Stimulated activated naive CD4-positive, alpha-beta T cell treated with Interleukin-2 at 50 U/mL for 16 hours (primary cell): Measurements from ENCODE around the gene MCC.

Experiments used
- DNase-seq: peaks from one replicate; lab custom pipeline; 2025; lab: John Stamatoyannopoulos, UW

The MCC gene

DNA sequence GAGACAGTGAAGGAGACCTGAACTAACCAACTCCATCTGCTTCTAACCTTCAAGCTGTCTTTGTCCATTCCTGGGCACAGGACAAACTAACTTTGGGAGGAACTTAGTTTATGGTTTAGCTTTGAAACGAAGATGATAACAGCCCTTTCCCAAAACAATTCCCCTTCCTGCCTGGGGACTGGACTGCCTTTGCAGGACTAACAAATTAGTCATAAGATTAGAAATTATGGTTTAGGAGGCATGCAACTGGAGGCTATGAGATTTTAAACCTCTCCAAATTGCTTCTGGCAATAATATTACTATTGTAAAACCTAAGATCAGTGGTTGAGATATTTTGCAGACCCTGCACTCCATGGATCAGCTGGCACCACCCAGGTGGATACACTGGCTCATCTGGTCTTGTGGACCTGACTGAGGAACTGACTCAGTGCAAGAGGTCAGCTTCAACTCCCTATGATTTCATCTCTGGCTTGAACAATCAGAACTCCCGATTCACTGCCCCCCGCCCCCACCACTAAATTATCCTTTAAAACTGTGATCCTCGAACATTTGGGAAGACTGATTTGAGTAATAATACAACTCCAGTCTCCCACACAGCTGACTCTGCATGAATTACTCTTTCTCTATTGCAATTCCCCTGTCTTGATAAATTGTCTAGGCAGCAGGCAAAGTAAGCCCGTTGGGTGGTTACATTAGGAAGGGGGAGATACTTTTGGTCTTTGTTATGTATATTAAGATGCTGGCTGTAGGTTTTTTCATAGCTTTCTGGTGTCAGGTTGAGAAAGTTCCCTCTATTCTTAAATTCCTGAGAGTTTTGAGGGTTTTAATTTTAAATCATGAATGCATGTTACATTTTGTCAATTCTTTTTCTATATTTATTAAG, 266.7 kb downstream of the MCC start:
- no peak for DNase-seq

DNA sequence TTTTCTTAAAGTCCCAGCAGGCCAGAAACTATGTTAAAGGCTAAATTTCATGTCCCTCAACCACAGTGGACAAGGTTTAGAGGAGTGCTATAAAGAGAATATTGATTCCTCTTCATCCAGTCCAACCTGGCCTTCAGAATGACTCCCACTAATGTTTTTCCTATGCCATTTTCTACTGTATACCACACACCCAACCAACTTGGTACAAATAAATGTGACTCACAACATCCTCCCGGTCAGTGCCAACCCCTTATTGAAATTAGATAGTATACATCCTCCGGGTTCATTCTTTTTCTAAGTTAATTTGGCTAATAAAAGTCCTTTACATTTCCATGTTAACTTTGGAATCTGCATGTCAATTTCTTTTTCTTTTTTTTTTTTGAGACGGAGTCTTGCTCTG, 268.6 kb downstream of the MCC start:
- DNase-seq = no peak

DNA sequence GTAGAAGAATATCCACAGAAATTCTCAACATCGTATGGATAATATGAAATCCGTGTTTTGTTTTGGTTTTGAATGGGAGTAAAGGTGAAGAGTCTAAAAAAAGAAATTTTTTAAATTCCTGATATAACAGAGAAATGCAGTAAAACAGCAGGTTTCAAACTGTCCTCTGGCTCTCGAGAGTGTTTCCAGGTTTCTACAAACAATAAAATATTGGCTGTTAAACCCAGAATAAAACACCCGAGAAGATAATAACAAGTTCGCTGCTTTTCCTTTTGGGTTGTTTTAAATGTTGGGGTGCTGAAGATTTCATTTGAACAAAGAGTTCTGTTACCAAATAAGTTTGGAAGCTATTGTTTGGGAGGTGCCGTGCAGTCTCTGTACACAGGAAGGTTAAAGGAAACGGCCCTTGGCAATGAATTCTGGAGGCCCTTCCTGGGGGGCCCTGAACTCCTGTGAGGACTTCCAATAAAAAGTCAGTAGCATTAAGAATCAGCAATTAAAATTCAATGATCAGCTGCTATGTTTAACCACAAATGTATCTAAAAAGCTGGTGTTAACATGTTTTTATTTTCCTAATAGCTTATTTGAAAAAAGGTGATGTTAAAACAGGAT, 269.2 kb downstream of the MCC start:
- no peak for DNase-seq

DNA sequence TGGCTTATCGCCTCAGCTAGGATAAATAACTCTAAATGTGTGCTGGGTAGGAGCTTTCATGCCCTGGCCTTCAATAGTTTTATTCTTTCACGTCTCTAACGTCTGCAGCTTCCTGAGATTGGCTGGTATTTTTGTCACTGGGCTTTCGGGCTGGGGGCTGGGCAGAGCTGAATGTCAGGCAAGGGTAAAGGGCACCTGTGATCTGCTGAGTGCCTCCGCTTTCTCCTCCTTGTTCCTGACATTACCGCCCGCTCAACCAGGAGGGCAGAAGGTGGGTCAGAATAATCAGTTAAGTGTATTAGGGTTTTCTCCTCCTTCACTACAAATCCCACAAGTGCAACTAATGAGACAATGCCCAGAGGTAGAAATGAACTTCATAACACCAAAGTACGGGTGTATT, 270.1 kb downstream of the MCC start:
- DNase-seq = no peak

DNA sequence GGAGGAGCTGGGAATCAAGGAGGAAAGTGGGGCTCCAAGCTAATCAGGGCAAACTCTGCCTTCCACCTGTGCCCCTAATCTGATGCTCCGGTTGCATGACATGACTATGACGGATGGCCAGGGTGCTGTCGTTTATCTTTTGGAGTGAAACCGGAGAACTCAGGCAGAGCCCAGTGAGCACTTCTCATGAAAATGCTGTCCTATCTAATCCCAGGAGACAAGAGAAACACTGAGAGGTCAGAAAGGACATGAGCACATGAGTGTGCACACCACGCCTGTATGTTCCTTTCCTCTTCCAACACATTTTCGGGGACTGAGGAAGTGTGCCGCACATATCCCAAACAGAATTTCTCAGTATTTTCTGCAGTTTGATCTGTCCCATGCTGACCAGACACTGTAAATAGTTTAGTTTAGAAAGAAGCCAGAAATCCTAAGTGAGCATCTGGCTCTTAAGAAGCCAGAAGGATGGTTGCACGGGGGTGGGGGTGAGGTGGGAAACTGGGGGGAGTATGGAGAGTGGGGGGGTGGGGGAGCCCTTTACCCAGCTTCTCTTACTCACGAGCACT, 270.6 kb downstream of the MCC start:
- no peak for DNase-seq

DNA sequence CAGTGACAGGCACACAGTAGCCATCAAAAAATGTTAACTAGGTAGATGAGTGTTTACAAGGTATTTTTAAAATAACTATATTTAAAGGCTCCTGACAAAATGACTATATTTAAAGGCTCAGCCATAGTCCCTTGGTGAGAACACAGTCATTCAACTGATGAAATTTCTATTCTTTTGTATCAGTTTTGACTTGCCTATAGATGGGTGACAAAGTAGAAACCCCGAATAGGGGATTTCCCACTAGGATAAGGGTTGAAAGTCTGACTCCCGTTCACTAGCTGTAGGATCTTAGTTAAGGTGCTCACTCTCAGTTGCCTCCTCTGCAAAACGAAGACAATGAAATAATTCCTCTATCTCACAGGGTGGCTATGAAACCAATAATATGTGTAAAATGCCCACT, 271.7 kb downstream of the MCC start:
- DNase-seq = no peak

DNA sequence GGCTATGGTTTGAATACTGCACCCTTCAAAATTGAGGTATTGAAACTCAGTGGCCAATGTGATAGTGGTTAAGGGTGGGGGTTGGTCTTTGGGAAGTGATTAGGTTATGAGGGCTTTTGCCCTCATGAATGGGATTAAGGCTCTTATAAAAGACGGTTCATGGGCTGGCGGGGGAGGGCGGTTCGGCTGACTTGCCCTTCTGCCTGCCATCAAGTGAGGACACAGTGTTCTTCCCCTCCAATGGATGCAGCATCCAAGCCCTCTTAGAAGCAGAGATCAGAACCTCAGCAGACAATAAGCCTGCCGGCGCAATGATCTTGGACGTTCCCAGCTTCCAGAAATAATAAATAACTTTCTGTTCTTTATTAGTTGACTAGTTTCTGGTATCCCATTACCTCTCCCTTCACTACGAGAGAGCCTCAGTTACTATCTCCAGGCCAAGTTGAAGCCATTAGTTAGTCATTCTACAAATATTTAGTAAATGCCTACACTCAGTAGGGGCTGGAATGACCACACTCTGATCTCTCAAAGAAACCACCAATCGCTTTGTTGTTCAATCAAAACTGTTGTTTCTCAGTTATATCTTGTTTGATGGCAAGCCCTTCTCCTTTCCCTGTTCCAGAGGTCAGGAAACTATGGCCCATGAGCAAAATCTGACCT, 272.7 kb downstream of the MCC start:
- DNase-seq = no peak

DNA sequence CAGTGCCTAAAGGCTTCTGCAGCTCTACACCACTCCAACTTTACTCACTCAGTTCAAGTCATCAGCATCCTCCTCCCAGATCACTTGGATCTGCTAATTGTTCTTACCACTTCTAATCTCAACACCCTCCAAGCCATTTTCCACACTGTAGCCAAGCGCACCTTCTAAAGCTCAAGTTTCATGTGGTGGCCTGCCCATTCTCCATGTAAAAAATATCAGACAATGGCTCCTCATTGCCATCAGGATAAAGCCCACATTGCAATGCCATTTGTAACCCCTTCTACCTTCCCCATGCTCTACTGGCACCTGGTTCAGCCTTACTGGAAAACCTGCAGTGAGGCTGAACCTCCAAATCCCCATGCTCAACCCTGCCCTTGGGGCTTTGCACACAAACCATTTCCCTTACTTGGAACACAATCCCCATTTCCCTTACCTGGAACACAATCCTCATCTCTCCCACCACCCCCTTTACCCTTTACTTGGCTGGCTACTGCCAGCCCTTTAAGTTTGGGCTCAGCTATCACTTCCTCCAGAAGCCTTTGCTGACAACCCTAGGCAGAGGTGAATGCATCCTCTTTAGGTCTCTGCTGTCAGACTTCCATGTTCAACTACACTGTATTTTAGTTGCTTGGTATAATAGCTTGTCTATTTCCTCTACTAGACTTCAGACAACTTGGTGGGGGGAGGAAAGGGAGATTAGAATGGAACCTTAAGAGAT, 273.5 kb downstream of the MCC start:
- no peak for DNase-seq

DNA sequence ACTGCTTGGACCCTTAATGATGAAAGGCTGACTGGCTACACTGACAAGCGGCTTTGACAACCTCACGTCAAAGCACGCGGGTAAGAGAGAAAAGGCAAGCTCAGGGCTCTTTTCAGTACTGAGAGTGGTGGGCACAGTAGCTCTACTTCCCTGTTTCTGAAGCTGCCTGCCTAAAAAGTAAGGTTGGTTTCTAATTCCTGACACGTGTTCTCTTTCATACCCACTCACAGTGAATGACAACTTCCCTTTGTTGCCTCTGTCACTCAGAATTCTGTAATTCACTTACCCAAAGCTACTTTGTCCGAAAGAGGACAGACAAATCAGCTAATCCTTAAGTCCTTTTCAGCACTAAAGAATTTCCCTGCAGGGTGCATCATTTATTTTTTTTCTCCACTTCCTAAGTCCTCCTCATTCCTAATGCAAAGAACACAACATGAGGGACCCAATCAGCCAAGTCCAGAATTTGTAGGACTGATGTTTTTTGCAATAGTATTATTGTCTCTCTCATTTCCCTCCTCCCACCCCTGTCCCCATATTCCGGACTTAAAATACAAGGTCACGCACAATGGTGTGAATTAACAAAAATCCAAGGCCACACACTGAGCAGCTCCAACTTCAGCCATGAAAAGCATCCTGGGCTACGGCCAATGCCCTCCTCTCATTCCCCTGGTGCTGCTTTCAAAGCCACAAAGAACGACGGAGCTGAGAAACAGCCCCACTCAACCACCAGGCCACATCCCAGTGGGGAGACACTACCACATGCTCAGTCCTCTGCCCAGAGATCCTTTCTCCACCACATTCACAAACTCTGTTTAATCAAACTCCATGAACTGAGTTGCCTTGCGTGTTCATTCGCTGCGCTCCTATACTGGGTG, 274.5 kb downstream of the MCC start:
- no peak for DNase-seq

DNA sequence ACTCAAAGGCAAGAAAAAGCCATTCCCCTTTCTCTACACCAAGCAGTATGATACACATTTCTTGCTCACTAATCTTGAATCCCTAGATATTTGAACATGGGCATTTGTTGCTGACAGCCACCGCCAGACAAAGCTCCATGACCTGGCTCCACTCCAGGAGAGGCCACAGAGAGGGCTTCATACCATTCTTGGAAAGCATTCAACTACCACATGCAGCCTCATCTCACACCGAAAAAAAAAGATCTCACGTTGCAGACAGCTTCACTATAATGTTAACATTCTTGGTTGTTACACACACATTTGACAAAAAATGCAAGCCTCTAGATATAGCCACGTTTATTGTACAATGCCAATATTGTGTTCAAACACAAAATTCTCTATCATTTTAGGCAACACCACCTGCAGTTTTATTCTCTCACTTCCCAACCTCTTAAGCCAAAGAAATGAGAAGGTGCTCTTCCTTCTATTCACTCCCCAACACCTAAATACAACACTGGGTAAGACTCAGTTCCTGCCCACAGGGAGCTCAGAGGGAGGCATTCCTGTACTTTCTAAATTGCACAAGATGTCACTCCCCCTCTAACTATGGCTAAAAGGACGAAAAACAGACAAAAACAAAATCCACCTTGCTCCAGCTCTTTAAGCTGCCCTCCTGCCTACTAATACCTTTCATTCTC, 275.9 kb downstream of the MCC start:
- DNase-seq = no peak

DNA sequence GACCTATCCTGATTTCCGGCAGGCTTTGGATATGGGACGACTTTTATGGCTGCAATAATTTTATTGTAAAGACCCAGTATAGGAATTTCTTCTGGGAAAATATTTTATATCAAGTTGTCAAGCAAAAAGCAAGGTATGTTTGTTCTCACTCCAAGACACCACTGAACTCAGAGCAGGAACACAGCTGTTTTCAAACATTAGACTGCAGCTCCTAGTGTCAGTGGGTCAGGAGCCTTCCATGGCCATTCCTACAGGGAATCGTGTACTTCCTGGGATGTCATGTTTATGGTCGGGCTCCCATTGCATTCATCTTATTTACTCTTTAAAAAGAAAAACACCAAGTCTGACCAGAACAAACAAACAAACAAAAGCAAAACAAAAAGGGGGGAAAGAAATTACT, 278.8 kb downstream of the MCC start:
- no peak for DNase-seq

DNA sequence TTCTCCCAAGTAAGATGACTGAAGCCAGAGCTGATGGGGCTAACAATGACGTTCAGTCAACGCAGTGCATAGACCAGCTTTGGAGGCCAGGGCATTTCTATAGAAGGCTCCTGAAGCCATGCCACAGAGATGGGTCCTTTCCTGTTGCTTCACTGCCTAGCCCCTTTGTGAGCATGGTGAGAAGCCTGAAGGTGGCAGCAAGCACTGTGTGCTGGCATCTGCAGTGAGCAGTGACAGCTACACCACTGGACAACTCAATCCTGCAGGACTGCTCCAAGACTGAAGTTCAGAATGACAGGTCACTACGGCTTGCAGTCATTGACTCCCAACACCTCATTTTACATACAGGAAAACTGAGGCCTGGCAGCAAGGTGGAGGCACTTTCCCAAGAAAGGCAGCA, 282.4 kb downstream of the MCC start:
- DNase-seq = no peak

DNA sequence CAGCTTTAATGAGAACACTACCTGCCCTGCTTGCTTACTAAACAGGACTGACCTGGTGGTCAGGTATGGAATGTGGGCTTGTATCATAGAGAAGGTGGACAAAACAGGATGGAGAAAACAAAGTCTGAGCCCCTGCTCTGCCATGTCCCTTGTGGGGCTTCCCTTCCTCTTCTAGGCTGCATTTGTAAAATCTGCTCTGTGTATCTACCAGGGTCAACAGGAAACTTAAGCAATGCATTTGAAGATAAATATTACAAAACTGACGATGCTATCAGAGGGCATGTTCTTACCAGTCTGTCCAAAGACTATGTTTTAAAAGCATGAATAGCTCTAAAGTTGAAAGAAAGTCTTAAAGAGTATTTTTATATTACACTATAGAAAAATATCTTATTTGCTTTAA, 282.9 kb downstream of the MCC start:
- DNase-seq = no peak

DNA sequence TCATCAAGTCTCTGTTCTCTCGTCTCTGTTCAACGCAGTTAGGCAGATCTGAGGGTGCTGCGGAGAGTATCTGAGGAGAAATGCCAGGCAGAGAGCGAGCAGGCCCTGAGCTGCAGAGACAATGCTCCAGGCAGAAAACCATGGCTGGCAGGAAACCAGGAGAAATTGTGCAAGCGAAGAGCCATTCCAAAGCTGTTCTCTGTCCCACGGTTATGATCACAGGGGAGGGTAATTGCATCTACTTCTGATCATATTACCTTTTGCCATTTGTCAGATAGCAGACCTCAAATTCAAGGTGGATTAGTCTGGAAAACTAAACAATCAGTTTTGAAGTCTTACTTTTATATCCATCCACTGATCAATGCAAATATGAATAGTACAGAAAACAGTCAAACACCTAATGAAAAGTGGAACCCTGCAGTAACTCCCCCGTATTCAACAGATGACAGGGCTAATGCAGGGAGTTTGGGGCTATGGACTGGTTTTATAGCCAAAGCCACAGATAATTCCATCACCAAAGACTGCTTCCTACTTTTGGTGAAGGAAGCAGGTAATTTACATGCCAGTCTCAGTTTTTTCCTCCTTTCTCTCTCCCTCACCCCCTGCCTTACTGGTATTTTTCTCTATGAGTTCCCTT, 283.6 kb downstream of the MCC start:
- DNase-seq = no peak

DNA sequence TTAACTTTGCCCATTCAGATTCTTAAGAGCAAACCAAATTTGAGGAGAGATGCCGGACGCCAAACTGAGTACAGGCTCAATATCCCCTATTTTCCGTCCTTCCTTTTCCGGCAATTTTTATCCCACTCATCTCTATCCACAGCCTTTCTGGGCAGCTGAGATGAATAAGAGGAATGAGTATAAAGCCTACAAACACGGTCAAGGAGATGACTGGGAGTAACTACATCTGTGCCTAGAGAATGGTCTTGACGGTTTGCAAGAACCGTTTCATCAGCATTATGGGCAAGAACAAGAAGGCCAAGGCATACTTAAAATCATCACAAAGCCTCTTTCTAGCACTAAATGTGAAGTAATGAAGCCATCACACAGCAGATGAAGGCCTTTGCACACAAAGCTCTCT, 284.3 kb downstream of the MCC start:
- DNase-seq = no peak

DNA sequence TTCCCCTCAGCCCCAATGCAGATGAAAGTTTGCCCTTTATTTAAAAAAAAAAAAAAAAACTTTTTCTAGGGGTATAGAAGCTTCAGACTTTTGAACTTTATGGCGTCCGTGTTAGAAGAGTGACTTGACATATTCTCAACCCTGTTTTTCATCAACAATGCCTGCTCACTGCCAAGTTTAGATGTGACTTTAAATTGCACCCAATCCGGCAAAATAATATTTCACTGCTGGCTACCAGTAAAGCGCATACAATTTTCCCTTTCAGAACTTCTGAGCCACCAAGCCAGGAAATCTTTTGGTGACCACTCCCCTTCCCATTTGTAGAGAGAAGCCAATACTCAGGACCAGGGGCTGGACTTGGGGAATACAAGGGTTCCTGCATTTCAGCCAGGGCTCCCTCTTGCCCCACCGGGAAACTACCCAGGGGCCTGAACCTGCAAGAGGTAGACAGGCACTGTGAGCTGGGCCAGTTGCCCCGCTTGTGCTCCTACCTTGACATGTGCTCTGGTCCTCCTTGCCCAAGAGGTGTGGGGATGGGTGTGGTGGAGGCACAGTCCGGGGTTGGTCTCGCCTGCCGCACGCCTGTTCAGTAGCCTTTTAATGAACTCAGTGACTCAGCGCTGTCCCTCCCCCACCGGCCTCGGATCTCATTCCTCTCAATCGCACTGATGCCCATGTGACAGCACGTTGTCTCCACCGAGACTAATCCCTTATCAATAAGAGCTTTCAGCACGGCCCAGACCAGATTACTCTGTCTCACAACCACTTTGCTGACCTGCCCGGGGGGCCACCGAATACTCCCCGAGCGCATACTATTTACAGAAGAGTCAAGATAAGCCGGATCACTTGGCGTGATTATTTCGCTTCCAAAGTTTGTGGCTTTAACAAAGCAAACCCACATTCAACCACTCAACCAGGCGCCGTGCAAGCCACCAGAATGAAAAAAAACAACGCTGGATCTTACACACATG, 285.2 kb downstream of the MCC start:
- DNase-seq = no peak

DNA sequence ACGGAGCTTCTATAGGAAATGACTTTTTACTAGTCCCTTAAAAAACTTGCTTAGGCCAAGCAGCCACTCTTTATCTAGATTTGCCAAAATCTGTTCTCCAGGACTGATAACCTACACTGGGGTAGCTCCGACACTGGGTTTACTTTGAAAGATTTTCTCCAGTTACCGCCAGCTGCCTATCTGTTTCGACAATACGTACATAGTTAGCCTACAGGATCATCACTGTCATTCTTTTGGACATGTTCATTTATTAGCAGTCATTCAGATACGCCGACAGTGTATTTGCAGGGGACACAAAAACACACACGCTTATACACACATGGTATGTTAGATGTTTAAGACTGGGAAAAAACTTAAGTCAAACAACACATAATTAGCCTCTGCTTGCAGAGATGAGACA, 286.0 kb downstream of the MCC start:
- DNase-seq = no peak

DNA sequence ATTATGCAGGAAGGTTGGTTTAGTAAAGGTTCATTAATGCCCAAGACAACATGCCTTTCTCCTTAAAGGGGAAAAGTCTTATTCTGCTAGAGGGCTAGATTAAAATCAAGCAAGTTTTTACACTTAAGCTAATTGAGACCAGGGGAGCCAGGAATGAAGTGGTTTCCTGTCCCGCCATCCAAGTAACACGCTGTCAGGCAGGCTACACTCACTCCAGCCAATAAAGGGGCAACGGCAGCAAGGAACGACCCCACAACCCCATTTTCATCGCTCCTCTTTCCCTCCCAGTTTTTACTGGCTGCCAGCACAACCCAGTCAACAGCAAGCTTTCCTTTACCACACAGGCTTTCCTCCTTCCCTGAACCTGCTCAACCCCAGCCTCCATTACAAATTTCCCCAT, 286.5 kb downstream of the MCC start:
- no peak for DNase-seq
